Activated T-helper 9 cell treated with anti-CD3 and anti-CD28 coated beads, Interleukin-2, amount 50 U/mL, for 16 hours (primary cell): ENCODE results near the gene PDGFA.

Source experiments
- DNase-seq: peaks from one replicate; pipeline ENCODE4 v3.0.0-alpha.2; 2020; ENCODE audit warnings: low read depth

PDGFA gene

DNA sequence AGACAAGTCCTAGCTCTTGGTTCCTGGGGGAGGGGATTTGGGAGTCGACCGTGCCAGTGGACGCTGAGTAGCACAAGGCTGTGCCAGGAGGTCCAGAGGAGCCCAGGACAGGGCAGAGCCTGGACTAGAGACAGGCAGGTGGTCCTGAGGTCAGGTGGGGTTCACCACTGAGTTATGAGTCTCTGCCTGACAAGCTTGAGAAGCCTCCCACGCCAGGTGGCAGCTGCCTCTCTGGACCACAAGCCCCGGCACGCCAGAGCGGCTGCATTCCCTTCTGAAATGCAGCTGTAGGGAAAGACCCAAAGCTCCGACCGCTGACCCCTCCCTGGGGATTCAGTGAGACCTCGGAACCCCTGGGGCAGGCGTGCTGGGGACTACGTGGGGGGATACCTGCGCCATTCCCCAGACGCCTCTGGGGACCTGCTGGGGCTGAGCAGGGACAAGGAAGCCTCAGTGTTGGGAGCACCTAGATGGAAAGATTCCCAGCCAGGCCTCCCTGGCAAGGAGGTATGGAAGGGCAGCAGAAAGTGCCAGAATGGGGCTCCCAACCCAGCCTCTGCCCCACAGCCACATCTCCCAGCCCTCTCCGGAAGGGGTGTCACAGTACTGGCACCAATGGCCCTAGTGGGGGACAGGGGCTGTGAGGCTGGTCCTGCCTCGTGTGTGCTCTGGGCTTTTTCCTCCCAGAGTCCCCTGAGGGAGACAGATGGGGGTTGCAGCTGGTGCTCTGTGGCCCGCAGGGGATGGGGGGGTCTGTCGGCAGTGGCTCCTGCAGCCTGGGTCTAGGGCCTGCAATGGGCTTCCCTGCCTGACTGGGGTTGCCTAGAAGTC is 29.0 kb downstream of the PDGFA start:
- DNase-seq, result no peak

DNA sequence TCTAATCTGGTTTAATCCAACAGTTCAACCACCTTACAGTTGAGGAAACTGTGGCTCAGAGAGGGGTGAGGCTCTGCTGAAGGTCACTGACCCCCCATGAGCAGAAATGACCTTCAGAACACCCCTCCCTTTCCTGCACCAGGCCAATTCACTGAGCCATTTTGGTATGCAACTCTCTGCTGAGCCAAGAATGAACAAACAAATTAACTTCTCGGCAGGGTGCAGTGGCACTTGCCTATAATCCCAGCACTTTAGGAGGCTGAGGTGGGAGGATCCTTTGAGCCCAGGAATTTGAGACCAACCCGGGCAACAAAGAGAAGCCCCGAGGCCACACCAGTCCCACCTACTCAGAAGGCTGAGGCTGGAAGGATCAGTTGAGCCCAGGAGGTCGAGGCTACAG is 29.8 kb downstream of the PDGFA start:
- no peak for DNase-seq

DNA sequence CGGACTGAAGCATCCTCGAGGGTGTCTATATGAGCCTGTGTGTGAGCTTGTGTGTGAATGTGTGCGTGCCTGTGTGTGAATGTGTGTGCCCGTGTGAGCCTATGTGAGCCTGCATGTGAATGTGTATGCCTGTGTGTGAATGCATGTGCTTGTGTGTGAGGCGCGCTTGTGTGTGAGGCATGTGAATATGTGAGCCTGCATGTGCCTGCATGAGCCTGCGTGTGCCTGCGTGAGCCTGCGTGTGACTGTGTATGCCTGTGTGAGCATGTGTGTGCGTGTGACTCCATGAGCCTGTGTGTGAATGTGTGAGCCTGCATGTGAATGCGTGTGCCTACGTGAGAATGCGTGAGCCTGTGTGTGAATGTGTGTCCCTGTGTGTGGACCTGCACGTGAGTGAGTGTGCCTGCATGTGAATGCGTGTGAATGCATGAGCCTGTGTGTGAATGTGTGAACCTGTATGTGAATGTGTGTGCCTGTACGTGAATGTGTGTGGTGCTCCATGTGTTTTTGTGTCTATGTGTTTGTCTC is 33.4 kb downstream of the PDGFA start:
- DNase-seq, result no peak

DNA sequence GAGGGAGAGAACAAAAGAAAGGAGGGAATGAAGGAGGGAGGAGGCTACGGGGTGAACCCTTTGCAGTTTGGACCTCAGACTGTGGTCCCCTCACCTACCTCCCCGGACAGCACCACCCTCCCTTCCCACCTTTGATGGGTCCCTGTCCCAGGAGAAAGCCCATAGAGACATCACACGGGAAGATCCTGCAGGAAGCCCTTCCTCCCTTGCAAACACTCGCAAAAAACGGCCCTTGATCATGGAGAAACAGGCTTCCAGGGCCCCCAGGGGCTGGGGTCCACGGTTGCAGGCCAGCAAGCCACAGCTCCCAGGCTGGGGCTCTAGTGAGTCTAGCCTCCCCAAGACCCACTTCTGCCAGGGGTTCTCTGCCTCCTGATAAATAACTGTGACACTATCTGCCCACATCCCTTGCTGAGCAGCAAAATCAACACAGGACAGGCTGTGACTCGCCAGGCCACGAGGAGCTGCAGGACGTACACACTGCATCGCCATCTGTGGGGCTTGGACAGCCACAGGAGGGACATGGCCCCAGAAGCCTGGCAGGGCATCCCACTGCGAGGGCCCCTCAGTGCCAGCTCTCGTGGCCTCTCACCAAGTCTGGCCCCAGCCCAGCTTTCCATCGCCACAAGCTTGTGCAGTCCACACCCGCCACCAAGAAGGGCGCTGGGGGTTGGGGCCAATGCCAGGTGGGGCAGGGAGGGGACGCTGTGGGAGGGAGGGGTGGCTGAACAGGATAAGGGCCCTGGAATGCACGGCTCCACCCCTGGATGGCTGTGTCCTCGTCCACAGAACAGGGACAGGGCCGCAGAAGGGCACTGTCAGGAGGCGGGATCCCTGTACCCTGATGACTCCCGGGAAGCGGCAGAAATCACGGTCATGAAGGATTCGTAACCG is 34.2 kb downstream of the PDGFA start:
- DNase-seq, result no peak

DNA sequence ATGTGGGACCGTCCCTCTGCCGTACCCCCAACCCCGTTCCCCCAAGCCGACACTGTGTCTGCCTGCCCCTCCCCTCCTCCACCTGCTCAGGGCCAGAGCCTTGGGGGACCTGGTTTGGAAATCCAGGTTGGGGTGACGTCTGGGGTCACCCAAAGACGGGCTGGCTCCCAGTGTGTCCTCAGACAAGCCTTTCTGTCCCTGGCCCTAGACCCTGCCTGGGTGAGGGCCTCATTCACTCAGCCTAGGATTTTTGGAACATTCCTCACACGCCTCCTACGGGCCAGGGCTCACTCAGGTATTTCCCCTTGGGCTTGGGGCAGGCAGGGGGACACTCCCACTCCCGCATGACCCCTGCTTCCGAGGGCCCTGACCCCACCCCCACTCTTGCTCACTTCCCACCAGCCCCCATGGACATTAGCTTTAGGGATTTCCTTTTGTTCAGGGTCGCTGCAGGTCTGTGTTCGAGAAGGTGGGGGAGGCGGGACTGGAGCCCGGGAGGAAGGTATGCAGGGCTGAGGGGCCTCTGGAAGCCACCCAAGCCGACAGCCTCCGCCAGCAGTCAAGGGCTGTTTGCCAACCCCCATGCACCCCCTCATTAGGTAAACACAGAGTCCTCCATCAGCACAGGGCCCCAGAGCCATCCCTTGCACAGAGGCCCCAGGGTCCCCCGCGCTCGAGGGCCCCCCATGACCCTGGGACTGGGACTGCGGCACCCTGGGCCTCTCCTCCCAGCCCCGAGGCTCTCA is 35.1 kb downstream of the PDGFA start:
- DNase-seq, result no peak

DNA sequence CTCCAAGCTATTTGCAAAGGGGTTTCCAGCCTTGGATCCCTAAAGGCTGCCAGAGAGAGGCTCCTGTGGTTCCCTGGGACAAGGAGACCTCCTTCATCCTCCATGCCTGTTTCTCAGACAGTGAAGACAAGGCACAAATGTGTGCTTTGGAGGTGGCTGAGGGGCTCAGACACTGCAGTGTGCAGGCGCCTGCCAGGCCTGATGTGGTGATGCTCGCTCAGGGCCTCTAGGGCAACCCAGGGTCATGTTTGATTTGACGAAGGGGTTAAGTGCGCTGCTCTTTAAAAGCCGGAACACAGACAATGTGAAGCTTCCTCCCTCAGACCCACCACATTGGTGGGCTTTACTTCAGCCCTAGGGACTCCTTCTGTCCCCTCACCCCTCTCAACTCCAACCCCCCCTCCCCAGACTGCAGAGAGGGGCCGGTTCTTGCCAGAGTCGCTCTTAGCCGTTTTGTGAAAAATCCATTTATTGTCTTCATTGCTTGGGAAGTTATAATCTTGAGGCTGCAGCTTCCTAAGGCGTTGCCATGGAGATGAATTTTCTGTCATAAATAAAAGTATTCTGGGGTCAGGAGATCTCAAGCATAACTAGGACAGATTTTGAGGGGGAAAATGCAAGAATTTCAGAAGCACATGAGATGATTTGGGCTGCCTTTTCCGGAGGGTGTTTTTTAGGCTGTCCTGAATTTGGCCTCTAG is 35.8 kb downstream of the PDGFA start:
- no peak for DNase-seq

DNA sequence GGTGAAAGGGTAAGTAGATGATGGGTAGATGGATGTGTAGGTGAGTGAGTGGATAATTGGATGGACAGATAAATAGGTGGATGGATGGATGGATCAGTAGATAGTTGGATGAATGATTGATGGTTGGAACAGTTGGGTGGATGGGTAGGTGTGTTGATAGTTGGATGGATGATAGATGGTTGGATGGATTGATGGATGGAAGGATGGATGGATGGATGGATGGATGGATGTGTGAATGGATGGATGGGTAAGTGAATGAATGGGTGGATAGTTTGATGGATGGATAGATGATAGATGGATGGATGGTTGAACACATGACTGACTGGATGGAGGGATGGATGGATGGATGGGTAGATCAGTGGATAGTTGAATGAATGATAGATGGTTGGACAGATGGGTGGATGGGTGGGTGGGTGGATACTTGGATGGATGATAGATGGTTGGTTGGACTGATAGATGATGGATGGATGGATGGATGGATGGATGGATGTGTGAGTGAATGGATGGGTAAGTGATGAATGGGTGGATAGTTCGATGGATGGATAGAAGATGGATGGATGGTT is 37.0 kb downstream of the PDGFA start:
- DNase-seq, result no peak

DNA sequence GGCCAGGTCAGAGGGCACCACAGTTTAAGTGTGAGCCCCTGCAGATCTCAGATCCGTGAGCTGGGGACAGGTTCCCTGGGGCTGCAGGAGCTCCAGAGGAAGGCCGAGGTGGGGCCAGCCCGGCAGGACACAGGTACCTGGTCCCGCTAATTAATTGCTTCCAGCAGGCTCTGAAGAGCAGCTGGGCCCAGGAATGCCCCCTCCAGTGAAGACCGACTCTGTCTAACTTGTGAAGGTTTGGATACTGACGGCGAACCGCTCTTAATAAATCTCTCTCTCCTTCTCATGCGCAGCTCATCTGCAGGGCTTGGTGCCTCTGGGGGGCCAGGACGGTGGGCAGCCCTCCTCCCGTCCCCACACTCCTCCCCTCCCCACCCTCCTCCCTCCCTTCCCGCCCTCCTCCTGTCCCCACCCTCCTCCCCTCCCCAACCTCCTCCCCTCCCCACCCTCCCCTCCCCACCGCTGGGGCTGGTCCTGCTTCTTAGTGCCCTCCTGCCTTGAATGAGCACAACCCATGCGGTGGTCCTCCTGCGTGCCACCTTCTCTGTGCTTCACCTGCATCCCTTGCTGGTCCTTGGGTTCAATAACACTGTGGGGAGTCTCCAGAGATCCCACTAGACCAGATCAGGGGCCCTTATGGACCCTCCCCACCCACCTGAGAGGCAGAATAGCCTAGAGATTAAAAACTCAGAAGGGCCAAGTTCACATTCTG is 38.3 kb downstream of the PDGFA start:
- no peak for DNase-seq

DNA sequence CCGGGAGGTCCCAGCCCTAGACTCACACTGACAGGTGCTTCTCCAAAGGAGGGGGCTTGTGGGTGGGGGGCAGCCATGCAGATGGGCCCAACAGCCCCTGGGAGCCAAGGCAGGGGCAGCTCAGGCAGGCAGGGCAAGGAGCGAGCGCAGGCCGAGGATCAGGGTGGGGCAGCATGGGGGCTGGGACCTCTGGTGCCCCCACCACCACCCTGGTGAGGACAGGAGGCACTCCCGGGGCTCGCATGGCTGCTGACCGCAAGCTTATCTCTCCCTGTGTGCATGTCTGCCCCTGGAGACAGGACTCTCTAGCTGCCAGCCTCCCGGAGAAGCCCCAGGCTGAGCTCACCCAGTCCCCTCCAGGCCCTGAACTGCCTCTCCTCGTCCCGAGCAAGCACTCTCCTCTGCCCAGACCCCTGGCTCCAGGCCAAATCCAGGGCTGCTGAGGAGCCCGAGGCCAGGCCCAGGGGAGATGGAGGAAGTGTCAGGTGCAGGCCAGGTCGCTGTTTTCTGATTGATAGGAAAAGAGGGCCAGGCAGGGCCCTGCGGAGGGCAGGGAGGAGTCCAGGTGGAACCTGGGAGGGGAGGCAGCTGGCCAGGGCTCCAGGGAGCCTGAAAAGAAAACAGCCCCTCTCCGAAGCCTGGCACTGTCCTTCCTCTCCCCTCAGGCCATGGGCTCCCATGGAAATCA is 39.0 kb downstream of the PDGFA start:
- DNase-seq, result no peak

DNA sequence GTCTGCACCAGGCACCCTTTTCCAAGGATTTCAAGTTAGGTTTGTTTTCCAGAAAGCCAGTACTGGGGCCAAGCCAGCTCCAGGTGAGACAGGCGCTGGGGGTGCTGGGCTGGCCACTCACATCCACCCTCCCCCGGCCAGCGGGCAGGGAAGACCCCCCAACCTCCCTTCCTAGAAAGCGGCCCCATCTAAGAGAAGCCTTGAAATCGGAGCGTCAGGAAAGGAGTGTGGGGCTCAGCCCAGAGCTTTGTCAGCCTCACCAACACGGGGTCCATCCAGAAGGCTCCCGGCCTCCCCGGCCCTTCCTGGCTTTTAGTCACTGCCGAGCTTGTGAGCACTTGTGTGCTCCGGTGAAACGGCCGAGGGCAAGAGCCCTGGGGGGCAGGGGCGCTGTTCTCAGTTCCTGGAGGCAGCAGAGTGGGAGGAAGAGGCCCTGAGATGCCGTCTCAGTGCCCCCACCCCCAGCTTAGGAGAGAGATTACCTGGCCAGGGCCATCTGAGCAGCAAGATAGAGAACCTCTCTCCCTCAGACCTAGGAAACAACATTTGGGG is 39.6 kb downstream of the PDGFA start:
- no peak for DNase-seq

DNA sequence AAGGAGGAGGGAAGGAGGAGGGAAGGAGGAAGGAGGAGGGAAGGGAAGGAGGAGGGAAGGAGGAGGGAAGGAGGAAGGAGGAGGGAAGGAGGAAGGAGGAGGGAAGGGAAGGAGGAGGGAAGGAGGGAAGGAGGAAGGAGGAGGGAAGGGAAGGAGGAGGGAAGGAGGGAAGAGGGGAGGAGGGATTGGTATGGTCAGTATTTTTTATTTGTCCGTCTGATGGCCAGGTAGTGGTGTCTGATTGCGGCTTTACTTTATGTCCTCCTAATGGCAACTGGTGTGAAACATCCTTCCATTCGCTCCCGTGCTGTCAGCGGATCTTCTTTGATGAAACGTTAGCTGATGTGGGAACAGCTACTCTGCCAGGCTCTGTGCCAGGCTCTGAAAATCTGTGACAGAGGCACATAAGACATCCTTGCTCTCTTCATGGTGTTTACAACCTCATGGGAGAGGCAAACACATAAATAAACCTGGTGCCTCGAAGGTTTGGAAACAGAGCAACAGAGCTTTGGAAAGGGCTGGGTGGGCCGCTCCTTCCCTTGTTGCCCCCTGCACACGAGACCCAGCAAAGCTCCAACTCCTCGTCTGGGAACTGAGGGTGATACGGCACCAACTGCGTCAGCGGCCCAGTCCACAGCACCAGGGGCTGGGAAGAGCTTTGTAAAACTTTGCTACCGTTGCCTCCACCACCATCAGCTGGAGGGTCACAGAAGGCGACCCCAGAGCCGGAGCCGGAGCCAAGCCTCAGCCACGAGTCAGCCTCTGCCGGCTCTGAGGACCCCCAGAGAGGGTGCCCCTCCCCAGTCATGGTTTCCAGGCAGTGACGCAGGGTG is 40.3 kb downstream of the PDGFA start:
- no peak for DNase-seq

DNA sequence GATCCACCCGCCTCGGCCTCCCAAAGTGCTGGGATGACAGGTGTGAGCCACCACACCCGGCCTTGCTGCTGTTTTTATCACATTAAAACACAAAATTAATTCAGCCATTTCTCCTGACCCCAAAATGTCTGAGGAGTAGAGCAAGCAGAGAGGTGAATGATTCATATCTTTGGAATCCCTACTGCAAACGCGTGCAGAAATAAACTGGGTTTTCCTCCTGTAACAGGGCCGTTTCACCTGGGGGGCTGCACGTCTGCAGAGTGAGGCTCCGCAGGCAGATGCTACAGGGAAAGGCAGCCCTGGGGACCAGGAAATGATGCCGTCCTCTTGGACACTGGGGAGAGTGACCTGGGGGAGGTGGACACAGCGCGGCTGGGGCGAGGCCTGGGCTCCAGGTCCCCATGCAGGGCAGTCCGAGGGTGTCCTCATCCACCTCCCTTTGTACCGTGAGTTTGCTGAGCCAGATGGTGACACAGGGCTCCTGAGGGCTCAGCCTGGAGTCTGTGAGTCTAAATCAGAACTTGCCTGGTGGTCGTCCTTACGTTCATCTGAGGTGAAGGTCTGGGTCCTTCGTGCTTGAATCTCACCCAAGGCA is 41.9 kb downstream of the PDGFA start:
- no peak for DNase-seq

DNA sequence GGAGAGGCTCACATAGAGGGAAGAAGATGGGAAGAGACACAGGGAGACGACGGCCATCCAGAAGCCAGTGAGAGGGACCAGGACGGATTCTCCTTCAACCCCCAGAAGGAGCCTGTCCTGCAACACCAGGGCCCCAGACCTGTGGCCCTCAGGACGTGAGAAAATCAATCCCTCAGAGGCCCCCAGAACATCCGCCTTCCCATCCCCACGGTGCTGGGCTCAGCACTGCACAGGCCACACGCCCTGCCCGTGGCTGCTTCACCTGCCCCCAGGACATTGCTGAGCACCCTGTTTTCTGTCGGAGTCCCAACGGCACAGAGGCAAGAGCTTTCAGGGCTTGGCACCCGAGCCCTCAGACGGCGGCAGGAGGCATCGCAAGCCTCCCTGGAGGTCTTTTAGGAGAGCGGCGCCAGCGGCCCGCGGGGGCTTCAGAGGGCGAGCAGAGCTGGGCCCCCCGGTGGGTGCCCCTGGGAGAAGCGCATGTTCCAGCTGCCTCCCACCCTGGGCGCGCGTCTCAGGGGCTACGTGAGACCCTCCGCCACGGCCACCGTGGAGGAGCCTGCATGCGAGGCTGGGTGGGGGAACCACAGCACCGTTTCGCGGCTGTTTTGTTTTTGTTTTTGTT is 42.8 kb downstream of the PDGFA start:
- DNase-seq, result no peak

DNA sequence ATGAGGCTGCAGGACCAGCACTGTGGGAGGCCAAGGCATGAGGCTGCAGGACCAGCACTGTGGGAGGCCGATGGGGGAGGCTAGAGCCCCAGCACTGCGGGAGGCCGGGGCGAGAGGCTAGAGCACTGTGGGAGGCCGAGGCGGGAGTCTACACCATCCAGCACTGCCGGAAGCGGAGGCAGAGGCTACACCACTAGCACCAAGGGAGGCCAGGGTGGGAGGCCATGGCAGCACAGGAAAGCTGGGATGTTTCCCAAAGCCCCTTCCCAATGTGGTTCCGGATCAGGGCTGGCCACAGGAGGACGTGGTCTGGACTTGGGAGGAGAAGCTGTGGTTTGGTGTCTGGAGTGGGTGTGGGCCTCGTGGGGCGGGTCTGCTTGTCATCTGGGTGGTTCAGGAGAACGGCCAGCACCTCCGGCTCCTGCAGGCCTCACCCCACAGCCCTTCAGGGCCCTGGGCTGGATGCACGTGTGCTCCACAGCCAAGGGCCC is 43.6 kb downstream of the PDGFA start:
- no peak for DNase-seq

DNA sequence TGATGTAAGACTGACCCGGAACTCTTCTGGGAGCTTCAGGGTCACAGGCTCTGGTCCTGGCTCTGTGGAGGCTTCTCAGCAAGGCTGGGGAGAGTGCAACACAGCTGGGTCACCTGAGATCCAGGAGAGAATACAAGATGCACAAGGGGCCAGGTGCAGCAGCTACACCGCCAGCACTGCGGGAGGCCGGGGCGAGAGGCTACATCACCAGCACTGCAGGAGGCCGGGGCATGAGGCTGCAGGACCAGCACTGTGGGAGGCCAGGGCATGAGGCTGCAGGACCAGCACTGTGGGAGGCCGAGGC is 44.3 kb downstream of the PDGFA start:
- no peak for DNase-seq

DNA sequence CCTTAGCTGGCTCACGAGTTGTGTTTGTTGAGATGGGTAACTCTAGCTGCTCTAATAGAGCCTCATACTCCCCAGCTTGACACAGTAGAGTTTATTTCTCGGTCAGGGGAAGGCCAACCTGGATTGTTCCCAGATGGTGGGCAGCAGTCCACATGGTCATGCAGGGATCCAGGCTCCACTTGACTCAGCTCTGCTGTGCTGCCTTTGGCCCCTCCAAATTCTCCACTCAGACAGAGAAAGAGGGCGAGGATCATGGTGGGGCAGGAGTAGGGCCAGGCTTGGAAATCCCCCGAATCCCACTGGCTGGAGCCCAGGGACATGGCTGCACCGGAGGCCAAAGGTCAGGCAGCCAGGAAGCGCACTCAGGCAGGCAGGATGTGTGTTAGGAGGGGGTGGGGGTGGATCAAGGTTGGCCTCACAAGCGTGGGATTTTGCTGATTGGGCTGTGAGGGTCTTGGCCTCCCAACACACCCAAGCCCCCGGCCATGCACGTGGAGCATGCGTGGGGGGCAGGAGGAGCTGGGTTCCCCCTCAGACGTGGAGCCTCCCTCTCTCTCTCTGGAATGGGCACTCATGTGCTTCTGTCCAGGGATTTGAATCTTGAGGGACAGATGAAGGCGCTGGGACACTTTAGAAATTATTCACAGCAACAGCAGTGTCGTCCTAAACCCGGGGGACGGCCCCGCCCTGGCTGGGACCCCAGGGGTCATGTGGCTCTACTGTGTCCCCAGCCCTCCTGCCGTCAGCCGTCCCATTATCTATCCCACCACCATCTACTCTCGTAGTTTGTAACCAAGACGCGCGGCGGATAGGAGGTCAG is 44.8 kb downstream of the PDGFA start:
- no peak for DNase-seq
